DND-41 (cell line): Measurements from ENCODE around the gene CD27.

Source experiments
- EZH2 ChIP-seq: IDR thresholded peaks from 3 replicates; pipeline ENCODE4 v1.6.1; 2012; ENCODE audit warnings: borderline replicate concordance, low read depth, mild to moderate bottlenecking, moderate library complexity, low read length, inconsistent platforms; ENCODE audit not compliant: severe bottlenecking
- TF ChIP-seq, protein P1 (sequence below): IDR thresholded peaks from 2 replicates; pipeline ENCODE4 v1.5.1; 2012; ENCODE audit warnings: borderline replicate concordance, low read length, moderate library complexity, mild to moderate bottlenecking; ENCODE audit not compliant: poor library complexity, severe bottlenecking; ENCODE audit errors: extremely low read depth

DNA sequence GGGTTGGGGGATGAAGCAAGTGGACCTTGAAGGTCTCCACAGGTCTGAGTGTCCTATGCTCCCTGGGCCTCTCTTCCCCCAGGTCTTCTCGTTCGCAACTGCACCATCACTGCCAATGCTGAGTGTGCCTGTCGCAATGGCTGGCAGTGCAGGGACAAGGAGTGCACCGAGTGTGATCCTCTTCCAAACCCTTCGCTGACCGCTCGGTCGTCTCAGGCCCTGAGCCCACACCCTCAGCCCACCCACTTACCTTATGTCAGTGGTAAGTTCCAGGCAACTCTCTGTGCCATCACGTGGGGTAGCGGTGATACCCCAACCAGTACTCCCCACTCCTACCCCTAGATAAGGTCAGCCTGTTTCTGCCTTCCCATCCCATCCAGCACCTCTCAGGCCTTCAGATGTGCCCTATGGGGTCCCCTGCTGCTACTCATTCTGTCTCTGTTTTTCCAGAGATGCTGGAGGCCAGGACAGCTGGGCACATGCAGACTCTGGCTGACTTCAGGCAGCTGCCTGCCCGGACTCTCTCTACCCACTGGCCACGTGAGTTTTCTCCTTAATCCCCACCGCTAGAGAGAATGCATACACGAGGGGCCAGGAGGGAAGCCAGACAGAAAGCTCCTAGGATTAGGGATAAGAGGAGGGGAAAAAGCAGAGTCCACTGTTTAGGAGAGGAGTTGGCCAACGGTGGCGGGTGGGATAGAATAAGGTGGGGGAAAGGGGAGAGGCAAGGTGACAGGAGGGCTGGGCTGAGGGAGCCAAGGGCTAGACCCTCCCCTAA, 5.5 kb downstream of the CD27 start:
- TF ChIP-seq, protein P1, sequence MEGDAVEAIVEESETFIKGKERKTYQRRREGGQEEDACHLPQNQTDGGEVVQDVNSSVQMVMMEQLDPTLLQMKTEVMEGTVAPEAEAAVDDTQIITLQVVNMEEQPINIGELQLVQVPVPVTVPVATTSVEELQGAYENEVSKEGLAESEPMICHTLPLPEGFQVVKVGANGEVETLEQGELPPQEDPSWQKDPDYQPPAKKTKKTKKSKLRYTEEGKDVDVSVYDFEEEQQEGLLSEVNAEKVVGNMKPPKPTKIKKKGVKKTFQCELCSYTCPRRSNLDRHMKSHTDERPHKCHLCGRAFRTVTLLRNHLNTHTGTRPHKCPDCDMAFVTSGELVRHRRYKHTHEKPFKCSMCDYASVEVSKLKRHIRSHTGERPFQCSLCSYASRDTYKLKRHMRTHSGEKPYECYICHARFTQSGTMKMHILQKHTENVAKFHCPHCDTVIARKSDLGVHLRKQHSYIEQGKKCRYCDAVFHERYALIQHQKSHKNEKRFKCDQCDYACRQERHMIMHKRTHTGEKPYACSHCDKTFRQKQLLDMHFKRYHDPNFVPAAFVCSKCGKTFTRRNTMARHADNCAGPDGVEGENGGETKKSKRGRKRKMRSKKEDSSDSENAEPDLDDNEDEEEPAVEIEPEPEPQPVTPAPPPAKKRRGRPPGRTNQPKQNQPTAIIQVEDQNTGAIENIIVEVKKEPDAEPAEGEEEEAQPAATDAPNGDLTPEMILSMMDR = no peak
- no peak for TF ChIP-seq EZH2
